ENCODE measurements around the gene VPS41. TPM values are rescaled to one million over a fixed set of nuclear protein-coding genes. Genes with fewer than 3 reads are reported as not detected.

The VPS41 gene
- total RNA-seq, 2 experiments from 2014 or later = 46.3 to 57.1 TPM

DNA sequence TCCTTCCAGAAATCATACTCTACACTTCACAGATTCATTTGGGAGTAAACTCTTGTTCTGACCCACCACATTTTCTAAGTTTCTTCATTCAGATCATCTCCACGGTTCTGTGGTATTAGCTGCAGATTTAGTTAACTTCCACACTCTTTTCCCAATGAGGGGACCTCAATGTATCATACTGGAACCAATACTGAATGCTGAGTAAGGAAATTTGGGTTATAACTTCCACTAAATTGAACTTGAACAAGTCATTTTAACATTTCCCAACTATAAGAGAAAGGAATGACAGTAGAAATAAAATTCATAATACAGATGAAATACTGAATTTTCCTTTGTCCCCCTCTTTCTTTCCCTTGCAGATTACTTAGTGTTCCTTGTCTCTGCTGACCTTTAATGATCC is 131.4 kb downstream of the VPS41 start:
- no peak for ATAC-seq
- Mint-ChIP-seq H3K4me1 (ENCODE audit: low read depth) (no peaks in the 10 kb centered on the region), H3K9me3 (ENCODE audit: insufficient read depth) (no peaks in the 10 kb centered on the region), H3K27me3 (ENCODE audit: low read depth) (no peaks in the 10 kb centered on the region), H3K36me3 (ENCODE audit: low read depth) (peaks cover 7% of the 10 kb centered on the region), H3K4me3 (no peak overlapping the region), H3K27ac (no peak overlapping the region)
- ChIA-PET CTCF (no interaction called here), POLR2A (no interaction called here)
- DNase-seq = no peak

DNA sequence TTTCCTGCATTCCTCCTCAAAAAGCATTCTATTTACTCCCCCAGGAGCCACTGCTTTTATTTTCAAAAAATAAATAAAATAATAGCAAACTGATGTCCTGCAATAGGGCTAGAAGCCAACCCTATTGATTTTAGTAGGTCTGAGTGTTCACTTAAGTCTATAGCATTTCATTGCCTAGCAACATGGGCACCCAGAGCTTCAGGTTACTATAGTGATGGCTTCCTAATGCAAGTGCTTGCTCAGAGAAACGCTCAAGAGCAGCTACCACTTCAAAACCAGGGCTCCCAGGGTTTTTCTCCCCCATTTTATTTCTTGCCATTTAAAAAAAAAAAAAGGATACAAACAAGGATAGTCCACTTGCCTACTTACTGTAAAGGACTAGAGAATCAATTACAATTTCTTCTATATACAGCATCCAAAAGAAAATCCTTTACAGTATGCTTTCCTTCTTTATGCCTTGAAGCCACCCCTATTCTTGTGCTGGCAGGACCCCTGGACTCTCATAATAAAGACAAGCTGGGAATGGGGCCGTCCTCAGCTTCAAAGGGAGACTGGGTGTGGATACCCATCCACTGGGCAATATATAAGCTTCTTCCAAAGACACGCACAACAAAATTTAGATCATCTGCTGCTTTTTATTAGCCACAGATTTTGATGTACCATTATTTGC is 133.3 kb downstream of the VPS41 start:
- Mint-ChIP-seq H3K27ac (no peak overlapping the region), H3K9me3 (ENCODE audit: insufficient read depth) (no peaks in the 10 kb centered on the region), H3K36me3 (ENCODE audit: low read depth) (peaks cover 13% of the 10 kb centered on the region), H3K4me3 (no peak overlapping the region), H3K27me3 (ENCODE audit: low read depth) (no peaks in the 10 kb centered on the region), H3K4me1 (ENCODE audit: low read depth) (no peaks in the 10 kb centered on the region)
- CTCF ChIA-PET = no interaction called here
- POLR2A ChIA-PET = no interaction called here
- no peak for DNase-seq
- ATAC-seq = no peak

DNA sequence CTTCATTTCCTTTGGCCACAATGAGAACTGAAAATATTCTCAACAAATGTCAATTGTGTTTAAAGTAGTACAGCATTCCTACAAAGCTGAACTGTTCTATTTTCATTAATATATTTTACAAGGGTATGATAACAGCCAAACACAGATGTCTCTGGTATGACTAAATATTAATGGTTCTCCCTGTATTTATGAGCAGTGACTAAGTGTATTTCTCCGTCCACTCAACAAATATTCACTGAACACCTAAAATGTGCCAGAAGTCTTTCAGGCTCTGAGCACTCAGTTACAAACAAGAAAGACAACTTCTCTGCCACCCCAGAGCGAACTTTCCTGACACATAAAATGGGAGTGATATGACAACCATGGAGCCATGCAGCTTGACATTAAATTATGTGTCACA is 135.6 kb downstream of the VPS41 start:
- peaks cover 19% of the 10 kb centered on the region for H3K36me3 Mint-ChIP-seq (ENCODE audit: low read depth)
- ChIA-PET POLR2A (no interaction called here), CTCF (no interaction called here)
- no peak overlapping the region for H3K27ac Mint-ChIP-seq
- no peaks in the 10 kb centered on the region for H3K9me3 Mint-ChIP-seq (ENCODE audit: insufficient read depth)
- H3K4me1 Mint-ChIP-seq (ENCODE audit: low read depth) = no peaks in the 10 kb centered on the region
- ATAC-seq (no peak), DNase-seq (no peak)
- H3K27me3 Mint-ChIP-seq (ENCODE audit: low read depth) = no peaks in the 10 kb centered on the region
- no peak overlapping the region for H3K4me3 Mint-ChIP-seq

DNA sequence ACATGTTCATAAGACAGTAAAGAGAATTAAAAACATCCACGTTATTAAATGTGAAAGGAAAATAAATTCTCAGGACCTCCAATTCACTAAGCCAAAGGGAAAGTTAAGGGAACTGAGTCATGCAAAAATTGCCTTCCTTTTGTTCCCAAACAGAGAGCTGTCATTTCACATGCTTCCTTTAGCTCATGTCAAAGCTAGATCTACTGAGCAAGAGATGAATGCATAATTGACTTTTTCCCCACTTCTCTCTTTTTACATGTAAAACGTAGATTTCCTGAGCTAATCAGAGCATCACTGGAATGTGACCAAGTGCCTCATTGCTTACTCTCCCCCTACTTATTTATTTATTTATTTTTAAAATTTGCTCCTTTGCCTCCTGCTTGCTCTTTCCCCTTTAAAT is 148.8 kb downstream of the VPS41 start:
- DNase-seq (no peak), ATAC-seq (no peak)
- H3K36me3 Mint-ChIP-seq (ENCODE audit: low read depth) = peaks cover 14% of the 10 kb centered on the region
- H3K4me3 Mint-ChIP-seq = no peak overlapping the region
- no peaks in the 10 kb centered on the region for H3K4me1 Mint-ChIP-seq (ENCODE audit: low read depth)
- H3K27me3 Mint-ChIP-seq (ENCODE audit: low read depth) = no peaks in the 10 kb centered on the region
- H3K27ac Mint-ChIP-seq = no peak overlapping the region
- no peaks in the 10 kb centered on the region for H3K9me3 Mint-ChIP-seq (ENCODE audit: insufficient read depth)
- CTCF ChIA-PET = no interaction called here
- POLR2A ChIA-PET = no interaction called here

DNA sequence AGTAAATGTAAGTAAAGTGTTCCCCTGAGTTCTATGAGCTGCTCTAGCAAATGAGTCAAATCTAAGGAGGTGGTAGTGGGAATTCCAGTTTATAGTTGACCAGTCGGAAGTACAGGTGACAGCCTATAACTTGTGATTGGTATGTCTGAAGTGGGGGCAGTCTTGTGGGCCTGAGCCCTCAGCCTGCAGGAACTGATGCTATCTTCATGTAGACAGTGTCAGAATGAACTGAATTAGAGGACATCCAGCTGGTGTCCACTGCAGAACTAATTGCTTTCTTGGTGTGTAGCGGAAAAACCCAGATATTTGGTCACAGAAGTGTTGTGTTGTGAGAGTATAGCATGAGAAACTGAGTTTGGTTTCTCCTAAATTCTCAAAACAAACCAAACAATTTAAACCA is 150.0 kb downstream of the VPS41 start:
- POLR2A ChIA-PET = no interaction called here
- no peak for DNase-seq
- CTCF ChIA-PET = no interaction called here
- Mint-ChIP-seq H3K9me3 (ENCODE audit: insufficient read depth) (no peaks in the 10 kb centered on the region), H3K4me1 (ENCODE audit: low read depth) (no peaks in the 10 kb centered on the region), H3K27ac (no peak overlapping the region), H3K27me3 (ENCODE audit: low read depth) (no peaks in the 10 kb centered on the region), H3K36me3 (ENCODE audit: low read depth) (peaks cover 12% of the 10 kb centered on the region), H3K4me3 (no peak overlapping the region)
- no peak for ATAC-seq

DNA sequence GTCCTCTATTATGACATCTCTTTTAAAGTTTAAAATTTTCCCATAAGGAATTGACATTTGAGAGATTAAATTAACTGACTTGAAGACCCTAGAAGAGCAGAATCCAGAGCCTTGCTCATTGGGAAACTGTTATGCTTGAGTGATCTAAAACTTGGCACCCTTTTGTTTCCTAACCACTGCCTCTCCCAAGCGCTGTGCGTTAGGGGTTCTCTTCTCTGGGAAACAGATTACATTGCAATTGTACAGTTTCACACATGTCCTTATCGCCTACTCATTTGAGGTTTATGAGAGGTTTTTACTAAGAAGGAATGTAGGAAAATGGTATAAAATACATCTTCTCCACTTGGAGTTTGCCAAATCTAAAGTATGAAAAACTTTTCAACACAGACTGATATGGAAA is 151.1 kb downstream of the VPS41 start:
- Mint-ChIP-seq H3K4me1 (ENCODE audit: low read depth) (no peaks in the 10 kb centered on the region), H3K4me3 (no peak overlapping the region), H3K36me3 (ENCODE audit: low read depth) (peaks cover 13% of the 10 kb centered on the region), H3K9me3 (ENCODE audit: insufficient read depth) (no peaks in the 10 kb centered on the region), H3K27me3 (ENCODE audit: low read depth) (no peaks in the 10 kb centered on the region), H3K27ac (no peak overlapping the region)
- DNase-seq (no peak), ATAC-seq (no peak)
- ChIA-PET CTCF (no interaction called here), POLR2A (no interaction called here)

DNA sequence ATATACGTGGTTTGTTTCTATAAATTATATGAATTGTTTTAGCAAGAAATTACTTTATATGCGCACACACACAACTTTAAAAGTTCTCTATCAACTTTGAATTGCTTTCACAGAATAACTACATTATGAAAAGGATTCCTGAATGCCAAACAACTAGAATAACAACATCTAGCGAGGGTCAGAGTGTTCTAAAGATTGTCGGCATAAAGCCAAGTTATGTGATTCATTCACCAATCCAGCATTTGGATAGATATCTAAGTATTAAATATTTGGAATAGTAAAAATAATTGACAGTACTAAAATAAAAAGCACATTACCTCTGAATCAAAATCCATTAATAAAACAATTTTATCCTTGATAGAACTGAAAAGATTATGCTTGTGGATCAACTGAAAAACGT is 152.5 kb downstream of the VPS41 start:
- ChIA-PET POLR2A (no interaction called here), CTCF (no interaction called here)
- Mint-ChIP-seq H3K4me1 (ENCODE audit: low read depth) (no peaks in the 10 kb centered on the region), H3K27me3 (ENCODE audit: low read depth) (no peaks in the 10 kb centered on the region), H3K9me3 (ENCODE audit: insufficient read depth) (no peaks in the 10 kb centered on the region), H3K36me3 (ENCODE audit: low read depth) (peaks cover 18% of the 10 kb centered on the region), H3K27ac (no peak overlapping the region), H3K4me3 (no peak overlapping the region)
- ATAC-seq = no peak
- DNase-seq = no peak

DNA sequence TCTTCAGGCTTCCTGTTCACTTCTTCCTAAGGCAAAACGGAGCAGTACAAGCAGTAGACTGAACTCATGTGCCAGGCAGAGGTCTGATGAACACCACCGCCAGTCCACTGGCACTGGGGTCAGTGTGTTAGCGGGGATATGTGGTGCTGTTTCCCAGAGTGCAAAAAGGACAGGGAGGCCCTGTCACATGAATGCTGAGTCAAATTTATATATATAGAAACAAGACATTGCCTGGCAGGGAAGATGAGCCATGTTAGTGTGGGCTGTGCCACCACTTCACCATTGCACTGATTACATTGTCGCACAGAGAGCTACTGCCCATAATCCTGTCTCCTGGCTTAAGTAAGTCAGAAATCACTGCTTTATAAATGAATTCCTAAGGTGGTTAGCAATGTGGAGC is 155.6 kb downstream of the VPS41 start:
- ATAC-seq (no peak), DNase-seq (no peak)
- no peaks in the 10 kb centered on the region for H3K27me3 Mint-ChIP-seq (ENCODE audit: low read depth)
- no peaks in the 10 kb centered on the region for H3K9me3 Mint-ChIP-seq (ENCODE audit: insufficient read depth)
- H3K4me1 Mint-ChIP-seq (ENCODE audit: low read depth) = no peaks in the 10 kb centered on the region
- peaks cover 23% of the 10 kb centered on the region for H3K36me3 Mint-ChIP-seq (ENCODE audit: low read depth)
- POLR2A ChIA-PET = interaction anchor here (0.6 kb wide), 1 partner anchor 357 kb away, joined by 3 read pairs; no protein-coding TSS in a partner anchor
- CTCF ChIA-PET = no interaction called here
- H3K4me3 Mint-ChIP-seq = no peak overlapping the region
- no peak overlapping the region for H3K27ac Mint-ChIP-seq

DNA sequence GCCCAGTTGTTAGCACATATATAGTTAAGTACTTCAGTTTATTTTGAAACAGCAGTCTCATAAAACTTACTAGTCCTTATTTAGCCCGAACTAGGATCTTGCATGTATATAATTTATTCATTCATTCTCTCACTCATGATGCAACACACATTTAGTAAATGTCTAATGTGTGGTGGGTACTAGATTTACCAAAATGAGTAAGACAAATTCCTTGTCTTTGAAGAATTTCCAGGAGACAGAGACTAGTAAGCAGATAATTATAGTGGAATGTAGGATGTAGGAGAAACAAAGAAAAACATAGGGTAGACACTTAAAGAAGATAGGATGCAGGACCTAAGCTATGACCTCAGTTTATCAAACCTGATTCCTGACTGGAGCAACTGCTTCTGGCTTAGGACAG is 157.6 kb downstream of the VPS41 start:
- Mint-ChIP-seq H3K36me3 (ENCODE audit: low read depth) (peaks cover 21% of the 10 kb centered on the region), H3K4me1 (ENCODE audit: low read depth) (no peaks in the 10 kb centered on the region), H3K9me3 (ENCODE audit: insufficient read depth) (no peaks in the 10 kb centered on the region), H3K27ac (no peak overlapping the region), H3K4me3 (no peak overlapping the region), H3K27me3 (ENCODE audit: low read depth) (no peaks in the 10 kb centered on the region)
- ATAC-seq (no peak), DNase-seq (no peak)
- ChIA-PET POLR2A (interaction anchor here (0.6 kb wide), 1 partner anchor 375 kb away, joined by 6 read pairs; no protein-coding TSS in a partner anchor), CTCF (no interaction called here)

DNA sequence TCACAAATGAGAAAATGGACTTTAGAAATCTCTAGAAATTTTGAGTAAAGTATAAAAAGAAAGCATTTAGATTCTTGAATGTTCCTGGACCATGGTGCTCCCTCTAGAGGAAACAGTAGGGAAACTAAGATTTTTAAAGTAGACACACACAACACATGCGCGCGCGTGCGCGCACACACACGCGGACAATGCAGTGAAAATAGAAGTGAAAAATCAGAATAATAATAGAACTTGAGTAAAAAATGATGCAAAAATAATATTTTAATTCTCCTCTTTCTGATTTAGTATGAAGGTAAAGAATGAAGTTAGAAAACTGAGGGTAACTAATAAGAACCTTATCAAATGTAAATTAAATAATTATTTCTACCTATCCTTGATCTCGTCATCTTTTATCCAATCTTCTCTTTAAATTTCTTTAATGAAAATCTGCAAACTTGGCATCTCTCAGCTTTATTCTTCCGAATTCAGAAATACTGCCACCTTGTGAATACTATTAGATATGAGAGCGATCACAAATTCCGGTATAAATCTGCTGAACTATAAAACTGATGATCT is 160.9 kb downstream of the VPS41 start:
- no peak for ATAC-seq
- Mint-ChIP-seq H3K27ac (no peak overlapping the region), H3K4me1 (ENCODE audit: low read depth) (no peaks in the 10 kb centered on the region), H3K4me3 (no peak overlapping the region), H3K27me3 (ENCODE audit: low read depth) (no peaks in the 10 kb centered on the region), H3K9me3 (ENCODE audit: insufficient read depth) (no peaks in the 10 kb centered on the region), H3K36me3 (ENCODE audit: low read depth) (peaks cover 30% of the 10 kb centered on the region)
- POLR2A ChIA-PET = no interaction called here
- CTCF ChIA-PET = no interaction called here
- no peak for DNase-seq

DNA sequence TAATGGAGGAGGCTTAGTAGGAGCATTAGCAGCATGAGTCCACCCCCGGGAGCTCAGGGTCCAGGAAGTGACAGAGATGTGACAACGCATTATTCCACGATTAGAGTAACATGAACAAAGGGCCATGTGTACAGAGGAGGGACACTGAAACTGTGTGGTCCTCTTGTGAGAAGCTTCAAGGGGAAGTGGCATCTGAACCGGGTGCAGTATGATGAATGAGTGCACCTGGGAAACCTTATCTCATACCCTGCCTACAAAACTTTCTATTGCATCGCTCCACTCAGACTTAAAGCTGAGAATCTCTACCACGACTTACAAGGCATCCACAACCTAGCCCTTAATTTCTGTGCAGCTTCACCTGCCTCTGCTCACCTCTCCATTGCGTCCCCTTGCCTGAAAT is 162.6 kb downstream of the VPS41 start:
- CTCF ChIA-PET = interaction anchor here (0.9 kb wide), 1 partner anchor 35 kb away, joined by 3 read pairs; no protein-coding TSS in a partner anchor
- H3K9me3 Mint-ChIP-seq (ENCODE audit: insufficient read depth) = no peaks in the 10 kb centered on the region
- no peaks in the 10 kb centered on the region for H3K27me3 Mint-ChIP-seq (ENCODE audit: low read depth)
- POLR2A ChIA-PET = no interaction called here
- ATAC-seq (no peak), DNase-seq (no peak)
- H3K27ac Mint-ChIP-seq = no peak overlapping the region
- peaks cover 35% of the 10 kb centered on the region for H3K36me3 Mint-ChIP-seq (ENCODE audit: low read depth)
- no peaks in the 10 kb centered on the region for H3K4me1 Mint-ChIP-seq (ENCODE audit: low read depth)
- no peak overlapping the region for H3K4me3 Mint-ChIP-seq

DNA sequence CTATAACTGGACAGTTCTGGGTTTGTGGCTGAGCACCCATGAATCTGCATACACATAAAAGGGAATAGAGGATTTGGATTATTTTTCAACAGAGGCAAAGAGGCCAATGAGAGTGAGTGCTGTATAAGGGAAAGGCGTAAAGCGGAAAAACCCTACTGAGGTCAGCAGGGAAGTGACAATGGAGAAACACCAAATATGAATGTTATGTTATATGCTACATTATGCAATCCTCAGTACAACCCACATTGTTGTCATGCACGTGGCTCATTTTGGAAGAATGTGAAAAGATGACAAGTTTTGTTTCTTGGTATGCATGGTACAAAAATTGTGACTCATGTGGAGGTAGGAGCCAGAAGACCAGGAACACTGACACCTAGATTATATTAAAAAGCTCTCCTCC is 164.2 kb downstream of the VPS41 start:
- Mint-ChIP-seq H3K4me3 (no peak overlapping the region), H3K9me3 (ENCODE audit: insufficient read depth) (no peaks in the 10 kb centered on the region), H3K27ac (no peak overlapping the region), H3K27me3 (ENCODE audit: low read depth) (no peaks in the 10 kb centered on the region), H3K4me1 (ENCODE audit: low read depth) (no peaks in the 10 kb centered on the region), H3K36me3 (ENCODE audit: low read depth) (peaks cover 27% of the 10 kb centered on the region)
- POLR2A ChIA-PET = no interaction called here
- DNase-seq (no peak), ATAC-seq (no peak)
- CTCF ChIA-PET = no interaction called here

DNA sequence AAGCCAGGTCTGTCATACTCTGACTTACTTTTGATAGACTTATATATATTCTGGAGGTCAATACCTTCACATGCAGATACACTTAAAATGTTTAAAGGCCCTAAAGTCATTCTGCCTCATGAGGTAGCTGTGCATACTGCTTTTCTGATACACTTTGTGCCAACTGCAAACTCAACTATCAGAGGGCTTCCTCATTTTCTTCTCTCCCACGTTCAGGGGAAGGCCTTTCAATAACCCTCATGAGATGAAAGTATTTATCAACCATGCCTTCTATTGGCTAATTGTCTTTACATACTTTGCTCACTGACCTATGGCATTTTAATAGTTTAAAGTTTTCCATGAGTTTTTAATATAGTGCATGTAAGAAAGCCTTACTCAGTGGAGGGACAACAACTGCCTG is 165.1 kb downstream of the VPS41 start:
- Mint-ChIP-seq H3K36me3 (ENCODE audit: low read depth) (peaks cover 30% of the 10 kb centered on the region), H3K4me1 (ENCODE audit: low read depth) (no peaks in the 10 kb centered on the region), H3K9me3 (ENCODE audit: insufficient read depth) (no peaks in the 10 kb centered on the region), H3K27me3 (ENCODE audit: low read depth) (no peaks in the 10 kb centered on the region), H3K4me3 (no peak overlapping the region), H3K27ac (no peak overlapping the region)
- ChIA-PET POLR2A (no interaction called here), CTCF (no interaction called here)
- no peak for DNase-seq
- no peak for ATAC-seq
